ENCODE data around the gene ROPN1L.

ROPN1L gene

GRCh38 chr5:10459080-10460055 lies 17.7 kb downstream of the ROPN1L start:
- no peak for DNase-seq (ENCODE audit: low read depth)

GRCh38 chr5:10460252-10460906 lies 18.7 kb downstream of the ROPN1L start:
- DNase-seq (ENCODE audit: low read depth), result no peak

GRCh38 chr5:10461041-10461440 lies 19.4 kb downstream of the ROPN1L start:
- no peak for DNase-seq (ENCODE audit: low read depth)

GRCh38 chr5:10461904-10462555 lies 20.4 kb downstream of the ROPN1L start:
- no peak for DNase-seq (ENCODE audit: low read depth)

- no peak for DNase-seq (ENCODE audit: low read depth)
These were observed 21.9 kb downstream of the ROPN1L start for GRCh38 chr5:10463566-10463965.

GRCh38 chr5:10464173-10464572 lies 22.5 kb downstream of the ROPN1L start:
- DNase-seq (ENCODE audit: low read depth), result no peak

- no peak for DNase-seq (ENCODE audit: low read depth)
These were observed 24.0 kb downstream of the ROPN1L start for GRCh38 chr5:10465726-10466125.

GRCh38 chr5:10466446-10467073 lies 24.9 kb downstream of the ROPN1L start:
- DNase-seq (ENCODE audit: low read depth), result no peak

GRCh38 chr5:10467281-10468198 lies 25.9 kb downstream of the ROPN1L start:
- DNase-seq (ENCODE audit: low read depth), result no peak

GRCh38 chr5:10468256-10468655 lies 26.6 kb downstream of the ROPN1L start:
- no peak for DNase-seq (ENCODE audit: low read depth)

- DNase-seq (ENCODE audit: low read depth), result no peak
These were observed 27.8 kb downstream of the ROPN1L start for GRCh38 chr5:10469253-10470050.

- DNase-seq (ENCODE audit: low read depth), result no peak
These were observed 29.0 kb downstream of the ROPN1L start for GRCh38 chr5:10470669-10471068.

GRCh38 chr5:10471677-10472076 lies 30.0 kb downstream of the ROPN1L start:
- DNase-seq (ENCODE audit: low read depth), result no peak

- DNase-seq (ENCODE audit: low read depth), result no peak
These were observed 32.9 kb downstream of the ROPN1L start for GRCh38 chr5:10474521-10475075.

- DNase-seq (ENCODE audit: low read depth), result no peak
These were observed 34.4 kb downstream of the ROPN1L start for GRCh38 chr5:10475931-10476676.

GRCh38 chr5:10476878-10477277 lies 35.2 kb downstream of the ROPN1L start:
- DNase-seq (ENCODE audit: low read depth), result no peak

GRCh38 chr5:10477943-10478342 lies 36.3 kb downstream of the ROPN1L start:
- no peak for DNase-seq (ENCODE audit: low read depth)

- DNase-seq (ENCODE audit: low read depth), result no peak
These were observed 36.8 kb downstream of the ROPN1L start for GRCh38 chr5:10478436-10478835.

- peak; percentile 59 for DNase-seq (ENCODE audit: low read depth)
These were observed 37.6 kb downstream of the ROPN1L start for GRCh38 chr5:10479154-10479721.
